HepG2 (cell line): ENCODE data around the gene PLEKHG5. TPM values are rescaled to one million over a fixed set of nuclear protein-coding genes. Genes with fewer than 3 reads are reported as not detected.
A peak's percentile ranks its signal among the peaks of the same experiment; 100 is the strongest.

Source experiments
- ARID4A ChIP-seq: sonication (generic); formaldehyde crosslinking; IDR thresholded peaks from 2 replicates; pipeline ENCODE4 v1.5.0; 2020; ENCODE audit warnings: mild to moderate bottlenecking, missing genetic modification reagents, borderline replicate concordance
- BORCS8-MEF2B ChIP-seq: sonication (generic); formaldehyde crosslinking; IDR thresholded peaks from 2 replicates; pipeline ENCODE4 v1.8.0; 2022; ENCODE audit warnings: mild to moderate bottlenecking, missing genetic modification reagents
- CEBPB ChIP-seq: IDR thresholded peaks from 2 replicates; pipeline ENCODE4 v1.6.1; 2011; ENCODE audit warnings: low read depth, low read length, improper control_type of control experiment, borderline replicate concordance
- DMAP1 ChIP-seq: IDR thresholded peaks from 2 replicates; pipeline ENCODE4 v1.6.1; 2016
- FOXA3 ChIP-seq: IDR thresholded peaks from 2 replicates; pipeline ENCODE4 v1.6.1; 2016; ENCODE audit warnings: missing genetic modification reagents, missing compliant biosample characterization
- HNF1B ChIP-seq: sonication (generic); formaldehyde crosslinking; IDR thresholded peaks from 2 replicates; pipeline ENCODE4 v1.5.1; 2020; ENCODE audit warnings: mild to moderate bottlenecking, moderate library complexity, missing genetic modification reagents
- HNF4A ChIP-seq: sonication (generic); formaldehyde crosslinking; IDR thresholded peaks from 2 replicates; pipeline ENCODE4 v1.4.0; 2020; ENCODE audit warnings: missing genetic modification reagents
- HNRNPL ChIP-seq: fragments of 200-400 bp; formaldehyde crosslinking; IDR thresholded peaks from 2 replicates; pipeline ENCODE4 v1.6.1; 2017; ENCODE audit warnings: mild to moderate bottlenecking, low read depth, low read length
- KDM3A ChIP-seq: IDR thresholded peaks from 2 replicates; pipeline ENCODE4 v1.6.1; 2018; ENCODE audit warnings: low read depth, missing compliant biosample characterization
- KDM6A ChIP-seq: IDR thresholded peaks from 2 replicates; pipeline ENCODE4 v1.6.1; 2016; ENCODE audit warnings: low read depth
- KLF16 ChIP-seq, 2 experiments: sonication (generic) in 1 of 2; formaldehyde crosslinking in 1 of 2; IDR thresholded peaks; 2 replicates each; pipeline versions ENCODE4 v1.6.1 to v1.8.0; 2016 to 2023; ENCODE audit warnings: missing genetic modification reagents in 2 of 2, missing compliant biosample characterization in 1 of 2
- PAXIP1 ChIP-seq: sonication (generic); formaldehyde crosslinking; conservative IDR thresholded peaks from 2 replicates; pipeline ENCODE4 v1.4.0; 2020; ENCODE audit warnings: mild to moderate bottlenecking, missing genetic modification reagents, moderate library complexity
- RARG ChIP-seq: sonication (generic); formaldehyde crosslinking; IDR thresholded peaks from 2 replicates; pipeline ENCODE4 v1.4.0; 2020; ENCODE audit warnings: low read depth, mild to moderate bottlenecking, missing genetic modification reagents
- REL ChIP-seq: sonication (generic); formaldehyde crosslinking; conservative IDR thresholded peaks from 2 replicates; pipeline ENCODE4 v1.8.0; 2022; ENCODE audit warnings: mild to moderate bottlenecking, missing genetic modification reagents, moderate library complexity
- RELA ChIP-seq: sonication (generic); formaldehyde crosslinking; IDR thresholded peaks from 2 replicates; pipeline ENCODE4 v1.4.0; 2020; ENCODE audit warnings: missing genetic modification reagents
- ZBTB42 ChIP-seq: sonication (generic); formaldehyde crosslinking; IDR thresholded peaks from 2 replicates; pipeline ENCODE4 v1.5.0; 2020; ENCODE audit warnings: mild to moderate bottlenecking, missing genetic modification reagents
- ZC3H13 ChIP-seq: sonication (generic); formaldehyde crosslinking; IDR thresholded peaks from 2 replicates; pipeline ENCODE4 v1.8.1; 2023; ENCODE audit warnings: mild to moderate bottlenecking, missing genetic modification reagents, moderate library complexity
- ZMYM4 ChIP-seq: sonication (generic); formaldehyde crosslinking; IDR thresholded peaks from 2 replicates; pipeline ENCODE4 v1.8.1; 2023; ENCODE audit warnings: mild to moderate bottlenecking, missing genetic modification reagents
- ZNF24 ChIP-seq: fragments of 450-650 bp; IDR thresholded peaks from 2 replicates; pipeline ENCODE4 v1.6.1; 2017; ENCODE audit warnings: antibody characterized with exemption, mild to moderate bottlenecking
- ZNF282 ChIP-seq: fragments of 450-650 bp; IDR thresholded peaks from 2 replicates; pipeline ENCODE4 v1.6.1; 2018; ENCODE audit not compliant: partially characterized antibody
- ZNF660 ChIP-seq: sonication (generic); formaldehyde crosslinking; IDR thresholded peaks from 2 replicates; pipeline ENCODE4 v1.5.1; 2020; ENCODE audit warnings: mild to moderate bottlenecking, low read depth, missing genetic modification reagents, borderline replicate concordance
- ZNF891 ChIP-seq: sonication (generic); formaldehyde crosslinking; IDR thresholded peaks from 2 replicates; pipeline ENCODE4 v1.5.0; 2020; ENCODE audit warnings: mild to moderate bottlenecking, missing genetic modification reagents
- polyA plus RNA-seq, 8 experiments: library from polyadenylated mRNA; depleted of rRNA in 3 of 8; stranded (reverse) in 7 of 8; unstranded in 1 of 8; fragments of >200 nt; fragmentation: Illumina TruSeq in 4 of 8; extraction: Trizol in 4 of 8; gene quantifications; 2 replicates each; pipeline versions ENCODE4 v1.2.1 to v1.2.3, GENCODE V29; 2011 to 2016; ENCODE audit warnings: low read depth in 4 of 8, missing spikeins in 1 of 8, mixed read lengths in 1 of 8; ENCODE audit not compliant: insufficient read depth in 1 of 8
- total RNA-seq, 5 experiments: library from RNA; depleted of rRNA; stranded (reverse); fragments of >200 nt; fragmentation: Illumina TruSeq; extraction: Trizol; gene quantifications; 2 replicates each; pipeline ENCODE4 v1.2.3, GENCODE V29; 2016; ENCODE audit warnings: low read depth in 1 of 5

The PLEKHG5 gene
- total and polyA plus RNA-seq, 2 of the 13 experiments (the other 11 are each of a cell fraction or from before 2014, with no cell fraction given): 1.9 to 3.5 TPM

DNA sequence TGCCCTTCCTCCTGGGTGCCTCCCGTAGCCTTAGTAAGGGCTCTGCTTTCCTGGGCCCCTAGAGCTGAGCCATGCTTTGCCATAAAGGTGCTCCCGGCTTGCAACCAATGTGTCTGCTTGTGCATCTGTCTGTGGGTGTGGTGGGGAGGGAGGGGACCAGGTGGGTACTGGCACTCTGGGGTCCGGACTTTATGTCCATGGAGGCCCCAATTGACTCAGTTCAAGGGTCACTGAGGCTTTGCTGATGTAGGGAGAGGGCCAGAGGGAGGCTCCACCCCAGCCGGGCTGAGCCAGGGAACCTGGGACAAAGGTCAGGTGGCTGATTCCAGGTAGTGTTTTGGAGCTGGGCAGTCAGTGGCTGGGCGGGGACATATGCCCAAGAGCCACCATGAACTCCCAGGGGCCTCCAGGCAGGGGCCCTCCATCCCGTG is 40.5 kb downstream of the PLEKHG5 start (continued):
- TF ChIP-seq ARID4A (CRISPR knock-in tag): peak; percentile 78; the same call in 1 of the 2 replicates
- 0 out of 2 replicates have a peak, but pooled peaks have one; percentile 36 for TF ChIP-seq KDM3A (CRISPR knock-in tag)
- TF ChIP-seq CEBPB: no peak; the same call in 1 of the 2 replicates
- TF ChIP-seq ZBTB42 (CRISPR knock-in tag): no peak
- TF ChIP-seq BORCS8-MEF2B (CRISPR knock-in tag): no peak; the same call in 1 of the 2 replicates
- TF ChIP-seq ZNF660 (CRISPR knock-in tag): no peak
- TF ChIP-seq ZNF891 (CRISPR knock-in tag): no peak; the same call in 1 of the 2 replicates
- peak; percentile 85 for TF ChIP-seq KDM6A (CRISPR knock-in tag)
- no peak for TF ChIP-seq DMAP1 (CRISPR knock-in tag)
- TF ChIP-seq HNF1B (CRISPR knock-in tag): peak; percentile 42
- no peak for TF ChIP-seq RARG
- no peak for TF ChIP-seq ZNF282
- TF ChIP-seq HNRNPL: peak; percentile 87; the same call in 1 of the 2 replicates
- TF ChIP-seq FOXA3: peak; percentile 40
- peak; percentile 87 for TF ChIP-seq ZC3H13 (CRISPR knock-in tag)
- TF ChIP-seq PAXIP1: peak; percentile 98
- TF ChIP-seq HNF4A (CRISPR knock-in tag): peak; percentile 98
- no peak for TF ChIP-seq RELA
- TF ChIP-seq ZMYM4 (CRISPR knock-in tag): no peak
- TF ChIP-seq ZNF24: no peak
- TF ChIP-seq KLF16 (CRISPR knock-in tag; IDR thresholded peaks at IDR 0.05): no peak
- 0 out of 2 replicates have a peak, but pooled peaks have one; percentile 63 for TF ChIP-seq REL
